ENCODE measurements around the gene COMMD8. TPM values are rescaled to one million over a fixed set of nuclear protein-coding genes. Genes with fewer than 3 reads are reported as not detected.

Gene COMMD8
- total RNA-seq, 1 experiment from 2014 or later = 27.4 TPM

- Histone ChIP-seq H3K9me3 (ENCODE audit: insufficient read depth, low read depth) (no peaks in the 10 kb centered on the region), H3K4me3 (no peak overlapping the region), H2AFZ (no peak overlapping the region), H3F3A (ENCODE audit: insufficient read depth, low read depth) (no peaks in the 10 kb centered on the region), H3K79me2 (ENCODE audit: low read depth) (no peaks in the 10 kb centered on the region), H4K20me1 (ENCODE audit: insufficient read depth) (no peaks in the 10 kb centered on the region), H3K9me2 (ENCODE audit: insufficient read depth) (no peaks in the 10 kb centered on the region), H3K36me3 (ENCODE audit: low read depth) (no peaks in the 10 kb centered on the region), H3K4me2 (no peak overlapping the region), H3K27ac (no peak overlapping the region), H3K27me3 (ENCODE audit: insufficient read depth, low read depth) (no peaks in the 10 kb centered on the region), H3K4me1 (replicated peaks; ENCODE audit: insufficient read depth) (peaks cover 2% of the 10 kb centered on the region; the same call in 1 of the 2 replicates)
- TF ChIP-seq CTCF (conservative IDR thresholded peaks at IDR 0.05) (no peak), EZH2 (IDR thresholded peaks at IDR 0.05; ENCODE audit: low read depth) (no peak)
- no peak for DNase-seq
- ChIA-PET POLR2A (ENCODE audit: unreplicated experiment) (no interaction called here), CTCF (no interaction called here)
- BruUV-seq (replicated peaks) = no TSS peak
- intact Hi-C loops (cut with micrococcal nuclease; ENCODE audit: unreplicated experiment) = no loop called here
Measured at GRCh38 chr4:47505147-47505546, 41.6 kb upstream of the COMMD8 start.

GRCh38 chr4:47500776-47501175 lies 37.3 kb upstream of the COMMD8 start:
- Histone ChIP-seq H3K9me3 (ENCODE audit: insufficient read depth, low read depth) (no peaks in the 10 kb centered on the region), H3K79me2 (ENCODE audit: low read depth) (no peaks in the 10 kb centered on the region), H3K9me2 (ENCODE audit: insufficient read depth) (no peaks in the 10 kb centered on the region), H3K4me1 (replicated peaks; ENCODE audit: insufficient read depth) (no peaks in the 10 kb centered on the region), H3K27ac (no peak overlapping the region), H3K4me3 (no peak overlapping the region), H3K36me3 (ENCODE audit: low read depth) (no peaks in the 10 kb centered on the region), H2AFZ (no peak overlapping the region), H4K20me1 (ENCODE audit: insufficient read depth) (no peaks in the 10 kb centered on the region), H3K4me2 (no peak overlapping the region), H3F3A (ENCODE audit: insufficient read depth, low read depth) (no peaks in the 10 kb centered on the region), H3K27me3 (ENCODE audit: insufficient read depth, low read depth) (no peaks in the 10 kb centered on the region)
- no TSS peak for BruUV-seq (replicated peaks)
- ChIA-PET CTCF (no interaction called here), POLR2A (ENCODE audit: unreplicated experiment) (no interaction called here)
- intact Hi-C loops (cut with micrococcal nuclease; ENCODE audit: unreplicated experiment) = no loop called here
- TF ChIP-seq CTCF (conservative IDR thresholded peaks at IDR 0.05) (no peak), EZH2 (IDR thresholded peaks at IDR 0.05; ENCODE audit: low read depth) (no peak)
- no peak for DNase-seq

- intact Hi-C loops (cut with micrococcal nuclease; ENCODE audit: unreplicated experiment) = no loop called here
- H3K79me2 ChIP-seq (ENCODE audit: low read depth) = no peaks in the 10 kb centered on the region
- POLR2A ChIA-PET (ENCODE audit: unreplicated experiment) = no interaction called here
- no peak for TF ChIP-seq EZH2 (IDR thresholded peaks at IDR 0.05; ENCODE audit: low read depth)
- no peak for TF ChIP-seq CTCF (conservative IDR thresholded peaks at IDR 0.05)
- CTCF ChIA-PET = no interaction called here
- no peaks in the 10 kb centered on the region for H3F3A ChIP-seq (ENCODE audit: insufficient read depth, low read depth)
- no peaks in the 10 kb centered on the region for H3K27me3 ChIP-seq (ENCODE audit: insufficient read depth, low read depth)
- H3K4me1 ChIP-seq (replicated peaks; ENCODE audit: insufficient read depth) = no peaks in the 10 kb centered on the region
- no peak overlapping the region for H3K4me3 ChIP-seq
- no peaks in the 10 kb centered on the region for H3K9me3 ChIP-seq (ENCODE audit: insufficient read depth, low read depth)
- H3K36me3 ChIP-seq (ENCODE audit: low read depth) = no peaks in the 10 kb centered on the region
- H4K20me1 ChIP-seq (ENCODE audit: insufficient read depth) = no peaks in the 10 kb centered on the region
- no peak overlapping the region for H2AFZ ChIP-seq
- no TSS peak for BruUV-seq (replicated peaks)
- no peaks in the 10 kb centered on the region for H3K9me2 ChIP-seq (ENCODE audit: insufficient read depth)
- H3K27ac ChIP-seq = no peak overlapping the region
- DNase-seq = no peak
- H3K4me2 ChIP-seq = no peak overlapping the region
Measured at GRCh38 chr4:47499700-47500099, 36.2 kb upstream of the COMMD8 start.
